Measurements from ENCODE around the gene RASA4B. TPM values are rescaled to one million over a fixed set of nuclear protein-coding genes. Genes with fewer than 3 reads are reported as not detected.
"Not testable (repeated sequence)": the region's sequence is repeated elsewhere in the genome, so short reads cannot be mapped to it uniquely, and the experiment has no call there.

RASA4B gene
- total RNA-seq, 1 donor from 2014 or later: 2.9 TPM

- DNase-seq (ENCODE audit: low spot score) (no peak), ATAC-seq (no peak)
These were observed 61.2 kb downstream of the RASA4B start for GRCh38 chr7:102456327-102456726.

GRCh38 chr7:102455596-102455995, 62.0 kb downstream of the RASA4B start:
- DNase-seq (ENCODE audit: low spot score) (no peak), ATAC-seq (no peak)

DNA sequence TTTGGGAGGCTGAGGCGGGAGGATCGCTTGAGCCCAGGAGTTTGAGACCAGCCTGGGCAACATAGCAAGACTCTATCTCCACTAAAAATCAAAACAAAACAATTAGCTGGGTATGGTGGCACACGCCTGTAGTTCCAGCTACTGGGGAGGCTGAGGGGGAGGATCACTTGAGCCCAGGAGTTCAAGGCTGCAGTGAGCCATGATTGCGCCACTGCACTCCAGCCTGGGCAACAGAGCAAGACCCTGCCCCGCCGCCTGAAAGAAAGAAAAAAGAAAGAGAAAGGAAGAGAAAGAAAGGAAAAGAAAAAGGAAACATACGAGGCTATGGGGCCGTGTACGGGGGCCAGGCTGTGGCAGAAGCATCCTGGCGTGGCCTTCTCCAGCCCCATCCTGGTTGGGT, 62.6 kb downstream of the RASA4B start:
- ATAC-seq; DNase-seq (ENCODE audit: low spot score): not testable (repeated sequence)

- ATAC-seq (no peak), DNase-seq (ENCODE audit: low spot score) (no peak)
These were observed 63.1 kb downstream of the RASA4B start for GRCh38 chr7:102454468-102454867.

DNA sequence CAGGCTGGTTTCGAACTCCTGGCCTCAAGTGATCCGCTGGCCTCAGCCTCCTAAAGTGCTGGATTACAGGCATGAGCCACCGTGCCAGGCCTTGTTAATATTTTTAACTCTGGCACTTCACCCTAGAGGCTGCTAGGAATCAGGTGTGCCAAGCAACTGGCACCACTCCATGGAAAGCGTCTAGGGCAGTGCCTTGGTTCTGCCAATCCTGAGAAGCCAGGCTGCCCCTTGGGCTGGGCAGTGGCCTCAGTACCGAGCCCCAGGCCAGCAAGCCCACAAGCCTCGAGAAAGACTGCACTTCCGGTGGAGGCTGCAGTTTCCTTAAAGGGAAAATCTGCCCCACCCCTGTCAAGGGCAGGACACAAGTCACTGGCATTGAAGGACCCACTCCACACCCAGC, 64.3 kb downstream of the RASA4B start:
- ATAC-seq: peak; percentile 57
- DNase-seq (ENCODE audit: low spot score): no peak

DNA sequence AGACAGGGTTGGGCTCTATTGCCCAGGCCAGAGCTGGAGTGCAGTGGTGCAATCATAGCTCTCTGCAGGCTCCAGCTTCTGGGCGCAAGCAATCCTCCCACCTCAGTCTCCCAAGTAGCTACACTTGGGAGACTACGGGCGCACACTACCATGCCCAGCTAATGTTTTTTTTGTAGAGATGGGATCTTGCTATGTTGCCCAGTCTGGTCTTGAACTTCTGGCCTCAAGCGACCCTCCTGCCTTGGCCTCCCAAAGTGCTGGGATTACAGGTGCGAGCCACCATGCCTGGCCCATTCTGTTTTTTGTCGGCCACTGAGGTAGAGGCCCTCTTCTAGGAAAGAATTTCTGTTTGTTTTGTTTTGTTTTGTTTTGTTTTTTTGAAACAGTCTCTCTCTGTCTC, 65.1 kb downstream of the RASA4B start:
- no peak for ATAC-seq
- DNase-seq (ENCODE audit: low spot score): no peak

DNA sequence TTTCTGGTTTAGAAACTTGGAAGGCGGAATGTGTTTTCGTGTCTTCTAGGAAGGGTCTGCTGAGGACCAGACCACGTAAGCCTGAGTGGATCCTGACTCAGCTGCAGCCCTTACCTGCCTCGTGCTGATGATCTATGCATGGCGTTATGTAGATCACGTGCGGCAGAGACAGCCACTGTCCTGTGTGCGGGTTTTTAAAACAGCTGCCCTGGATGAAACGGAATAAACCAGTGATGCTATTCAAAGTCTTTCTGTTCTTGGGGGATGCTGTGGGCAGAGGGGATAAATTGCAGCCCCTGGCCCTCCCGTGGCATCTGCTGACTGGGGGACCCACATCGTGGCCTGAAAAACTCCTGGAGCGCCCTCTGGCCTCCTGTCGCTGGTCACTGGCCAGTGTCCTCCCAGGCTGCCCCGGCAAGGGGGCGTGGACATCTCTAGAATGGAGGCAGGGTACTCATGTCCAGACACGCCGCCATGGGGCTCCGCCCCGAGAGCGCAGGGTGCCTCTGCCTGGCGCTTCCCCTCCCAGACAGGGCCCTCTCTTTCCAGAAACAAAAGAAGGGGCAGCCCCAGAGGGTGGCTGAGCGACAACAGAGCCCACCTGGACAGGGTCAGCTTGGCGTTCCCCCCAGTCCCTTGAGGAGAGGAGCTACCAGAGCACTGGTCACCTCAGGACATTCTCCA, 66.1 kb downstream of the RASA4B start:
- ATAC-seq: peak; percentile 31
- DNase-seq (ENCODE audit: low spot score): no peak

GRCh38 chr7:102450242-102450641, 67.3 kb downstream of the RASA4B start:
- peak; percentile 45 for ATAC-seq
- DNase-seq (ENCODE audit: low spot score): no peak

DNA sequence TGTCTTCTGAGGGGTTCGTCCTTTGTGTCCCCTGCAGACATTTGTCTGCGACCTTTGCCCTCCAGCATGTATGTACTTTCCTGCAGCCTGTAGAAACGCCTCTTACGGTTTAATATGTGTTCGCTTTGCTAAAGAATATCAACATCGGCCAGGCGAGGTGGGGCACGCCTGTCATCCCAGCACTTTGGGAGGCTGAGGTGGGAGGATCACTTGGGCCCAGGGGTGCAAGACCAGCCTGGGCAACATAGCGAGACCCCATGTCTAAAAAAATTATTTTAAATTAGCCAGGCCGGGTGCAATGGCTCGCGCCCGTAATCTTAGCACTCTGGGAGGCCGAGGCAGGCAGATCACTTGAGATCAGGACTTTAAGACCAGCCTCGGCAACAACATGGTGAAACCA, 68.4 kb downstream of the RASA4B start:
- ATAC-seq (no peak), DNase-seq (ENCODE audit: low spot score) (no peak)

DNA sequence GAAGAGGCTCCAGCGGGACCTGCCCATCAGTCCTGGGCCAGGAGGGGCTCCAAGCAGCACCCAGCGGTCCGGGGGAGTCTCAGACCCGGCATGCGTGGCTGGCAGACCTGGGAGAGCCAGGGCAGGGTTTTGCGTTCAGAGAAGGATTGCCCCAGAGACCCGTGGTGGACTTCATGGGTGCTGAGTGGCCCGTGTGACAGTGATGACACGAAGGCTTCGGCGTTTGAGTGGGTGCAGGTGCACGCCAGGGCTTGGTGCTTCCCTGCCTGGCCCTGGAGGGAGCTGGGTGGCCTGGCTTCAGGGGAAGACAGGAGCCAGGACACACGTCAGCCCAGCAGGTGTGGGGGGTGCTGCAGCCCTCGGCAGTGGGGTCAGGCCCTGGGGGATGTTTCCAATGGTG, 70.3 kb downstream of the RASA4B start:
- ATAC-seq (no peak), DNase-seq (ENCODE audit: low spot score) (no peak)

DNA sequence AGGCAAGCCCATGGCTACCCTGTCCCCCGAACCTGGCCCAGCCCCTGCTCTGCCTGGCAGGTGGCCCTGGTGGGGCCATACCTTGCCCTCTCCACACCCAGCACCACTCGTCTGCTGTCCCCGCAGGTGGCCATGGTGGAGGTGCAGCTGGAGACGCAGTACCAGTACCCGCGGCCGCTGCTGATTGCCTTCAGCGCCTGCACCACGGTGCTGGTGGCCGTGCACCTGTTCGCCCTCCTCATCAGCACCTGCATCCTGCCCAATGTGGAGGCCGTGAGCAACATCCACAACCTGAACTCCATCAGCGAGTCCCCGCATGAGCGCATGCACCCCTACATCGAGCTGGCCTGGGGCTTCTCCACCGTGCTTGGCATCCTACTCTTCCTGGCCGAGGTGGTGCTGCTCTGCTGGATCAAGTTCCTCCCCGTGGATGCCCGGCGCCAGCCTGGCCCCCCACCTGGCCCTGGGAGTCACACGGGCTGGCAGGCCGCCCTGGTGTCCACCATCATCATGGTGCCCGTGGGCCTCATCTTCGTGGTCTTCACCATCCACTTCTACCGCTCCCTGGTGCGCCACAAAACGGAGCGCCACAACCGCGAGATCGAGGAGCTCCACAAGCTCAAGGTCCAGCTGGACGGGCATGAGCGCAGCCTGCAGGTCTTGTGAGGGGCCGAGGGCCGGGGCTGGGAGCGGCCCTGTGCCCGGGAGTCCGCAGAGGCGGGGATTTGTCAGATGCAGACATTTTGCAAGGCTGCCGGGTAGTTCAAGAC, 71.0 kb downstream of the RASA4B start:
- DNase-seq (ENCODE audit: low spot score): no peak
- ATAC-seq: no peak

DNA sequence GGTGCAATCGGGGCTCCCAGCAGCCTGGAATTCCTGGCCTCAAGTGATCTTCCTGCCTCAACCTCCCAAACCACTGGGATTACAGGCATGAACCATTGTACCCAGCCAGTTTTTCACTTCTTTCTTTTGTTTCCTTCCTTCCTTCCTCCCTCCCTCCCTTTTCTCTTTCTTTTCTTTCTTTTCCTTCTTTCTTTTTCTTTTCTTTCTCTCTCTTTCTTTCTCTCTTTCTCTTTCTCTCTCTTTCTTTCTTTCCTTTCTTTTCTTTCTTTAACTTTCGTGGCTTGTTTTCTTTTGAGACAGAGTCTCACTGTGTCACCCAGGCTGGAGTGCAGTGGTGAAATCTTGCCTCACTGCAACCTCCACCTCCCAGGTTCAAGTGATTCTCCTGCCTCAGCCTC, 71.9 kb downstream of the RASA4B start:
- ATAC-seq: no peak

GRCh38 chr7:102444961-102445673, 72.5 kb downstream of the RASA4B start:
- DNase-seq (ENCODE audit: low spot score): no peak
- no peak for ATAC-seq

More for the DNA sequence above, 71.9 kb downstream of the RASA4B start:
- DNase-seq (ENCODE audit: low spot score): no peak

- ATAC-seq (peak; percentile 53), DNase-seq (ENCODE audit: low spot score) (no peak)
These were observed 77.4 kb downstream of the RASA4B start for GRCh38 chr7:102439963-102440795.

DNA sequence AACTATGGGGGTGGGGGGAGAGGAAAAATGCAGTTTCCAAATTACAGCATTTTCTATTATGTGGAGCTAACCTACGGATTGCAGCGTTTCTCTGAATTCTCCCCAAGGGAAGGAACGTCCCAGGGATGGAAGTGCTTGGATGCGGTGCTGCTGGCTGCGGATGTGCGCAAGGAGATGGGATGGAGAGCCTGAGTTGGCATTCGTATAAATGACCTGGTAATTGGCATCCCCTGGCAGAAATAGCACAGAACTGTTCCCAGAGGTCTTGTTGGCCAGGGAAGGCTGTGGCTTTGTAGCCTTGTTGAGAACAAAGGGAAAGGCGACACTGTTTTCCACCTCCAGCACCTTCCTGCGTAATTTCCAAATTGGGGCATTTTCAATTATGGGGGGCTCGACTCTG, 81.5 kb downstream of the RASA4B start:
- DNase-seq (ENCODE audit: low spot score) (no peak), ATAC-seq (no peak)

- ATAC-seq (no peak), DNase-seq (ENCODE audit: low spot score) (no peak)
These were observed 83.5 kb downstream of the RASA4B start for GRCh38 chr7:102434039-102434486.

- DNase-seq (ENCODE audit: low spot score): peak; percentile 82
- peak; percentile 87 for ATAC-seq
These were observed 84.1 kb downstream of the RASA4B start, which contains the start of gene ORAI2 for GRCh38 chr7:102433219-102434038. ORAI2 (plus strand) TSS chr7:102433575; CDS start chr7:102438957, 5,382 bp downstream.

All from left lobe of liver (tissue), 2 donors.